ENCODE data around the gene TMPRSS6.

Gene TMPRSS6

GRCh38 chr22:37028692-37029674 is 80.5 kb downstream of the TMPRSS6 start:
- no peak overlapping the region for H3K27ac Mint-ChIP-seq
- H3K36me3 Mint-ChIP-seq (ENCODE audit: low read depth) = peaks cover 34% of the 10 kb centered on the region
- H3K9me3 Mint-ChIP-seq = no peaks in the 10 kb centered on the region
- TF ChIP-seq CTCF (IDR thresholded peaks at IDR 0.05; ENCODE audit: unreplicated experiment in 3 of 3) = no peak
- H3K27me3 Mint-ChIP-seq (ENCODE audit: low read depth) = peaks cover 4% of the 10 kb centered on the region
- H3K4me3 Mint-ChIP-seq = no peak overlapping the region
- H3K4me1 Mint-ChIP-seq = peaks cover 4% of the 10 kb centered on the region

GRCh38 chr22:37027556-37027955 is 82.0 kb downstream of the TMPRSS6 start:
- no peak overlapping the region for H3K27ac Mint-ChIP-seq
- TF ChIP-seq CTCF (IDR thresholded peaks at IDR 0.05; ENCODE audit: unreplicated experiment in 3 of 3) = no peak
- no peaks in the 10 kb centered on the region for H3K9me3 Mint-ChIP-seq
- no peak overlapping the region for H3K4me3 Mint-ChIP-seq
- peaks cover 38% of the 10 kb centered on the region for H3K36me3 Mint-ChIP-seq (ENCODE audit: low read depth)
- H3K27me3 Mint-ChIP-seq (ENCODE audit: low read depth) = peaks cover 4% of the 10 kb centered on the region
- no peaks in the 10 kb centered on the region for H3K4me1 Mint-ChIP-seq

GRCh38 chr22:37026325-37026724 is 83.2 kb downstream of the TMPRSS6 start:
- H3K36me3 Mint-ChIP-seq (ENCODE audit: low read depth) = peaks cover 38% of the 10 kb centered on the region
- H3K27ac Mint-ChIP-seq = no peak overlapping the region
- no peaks in the 10 kb centered on the region for H3K9me3 Mint-ChIP-seq
- peaks cover 2% of the 10 kb centered on the region for H3K27me3 Mint-ChIP-seq (ENCODE audit: low read depth)
- H3K4me1 Mint-ChIP-seq = peaks cover 5% of the 10 kb centered on the region
- no peak for TF ChIP-seq CTCF (IDR thresholded peaks at IDR 0.05; ENCODE audit: unreplicated experiment in 3 of 3)
- H3K4me3 Mint-ChIP-seq = no peak overlapping the region

- no peaks in the 10 kb centered on the region for H3K27me3 Mint-ChIP-seq (ENCODE audit: low read depth)
- H3K4me3 Mint-ChIP-seq = no peak overlapping the region
- peaks cover 5% of the 10 kb centered on the region for H3K4me1 Mint-ChIP-seq
- TF ChIP-seq CTCF (IDR thresholded peaks at IDR 0.05; ENCODE audit: unreplicated experiment in 3 of 3) = no peak
- H3K9me3 Mint-ChIP-seq = no peaks in the 10 kb centered on the region
- no peak overlapping the region for H3K27ac Mint-ChIP-seq
- H3K36me3 Mint-ChIP-seq (ENCODE audit: low read depth) = peaks cover 38% of the 10 kb centered on the region
These were observed 83.9 kb downstream of the TMPRSS6 start for GRCh38 chr22:37025500-37026070.

- Mint-ChIP-seq H3K9me3 (no peaks in the 10 kb centered on the region), H3K36me3 (ENCODE audit: low read depth) (peaks cover 35% of the 10 kb centered on the region), H3K4me3 (no peak overlapping the region), H3K27ac (no peak overlapping the region), H3K4me1 (peaks cover 5% of the 10 kb centered on the region), H3K27me3 (ENCODE audit: low read depth) (no peaks in the 10 kb centered on the region)
- no peak for TF ChIP-seq CTCF (IDR thresholded peaks at IDR 0.05; ENCODE audit: unreplicated experiment in 3 of 3)
These were observed 85.0 kb downstream of the TMPRSS6 start for GRCh38 chr22:37024339-37025157.
